ENCODE data around the gene KIRREL3.

DNA sequence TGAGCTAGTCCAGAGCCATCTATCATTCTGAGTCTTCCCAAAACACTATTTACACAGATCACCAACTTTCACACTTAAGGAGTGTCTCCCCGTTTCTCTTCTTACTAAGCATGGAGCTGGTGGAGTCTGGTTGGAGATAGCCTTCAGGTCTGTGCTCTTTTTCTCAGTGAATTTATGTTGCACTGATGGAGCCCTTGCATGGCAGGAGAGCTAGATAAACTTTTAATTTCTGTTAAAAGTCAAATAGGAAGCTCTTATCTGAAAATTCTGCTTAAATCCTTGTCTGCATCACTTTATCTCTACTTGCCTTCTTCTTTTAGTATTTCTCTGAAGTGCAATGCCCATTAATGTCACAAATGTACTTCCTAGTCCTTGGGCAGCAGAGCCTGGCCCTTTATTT lies 581.7 kb downstream of the KIRREL3 start:
- no peak for TF ChIP-seq POLR2A (IDR thresholded peaks at IDR 0.05; ENCODE audit: low read depth, low read length)
- no peak for TF ChIP-seq TAF1 (IDR thresholded peaks at IDR 0.05; ENCODE audit: low read depth, low read length)
- no peak for TF ChIP-seq SPI1 (IDR thresholded peaks at IDR 0.05; ENCODE audit: low read depth, low read length)
- no peak for TF ChIP-seq POLR2AphosphoS5 (IDR thresholded peaks at IDR 0.05; ENCODE audit: low read depth, low read length)
- no peak for TF ChIP-seq PAX5 (IDR thresholded peaks at IDR 0.05; ENCODE audit: insufficient read depth, low read length, severe bottlenecking)
